ENCODE data around the gene FHIT. TPM values are rescaled to one million over a fixed set of nuclear protein-coding genes. Genes with fewer than 3 reads are reported as not detected.

The FHIT gene
- total RNA-seq, 4 donors from 2014 or later = 8.8 to 35.6 (median 12.6) TPM

GRCh38 chr3:60453326-60453725 is 797.9 kb downstream of the FHIT start:
- Histone ChIP-seq H3K27me3 (no peaks in the 10 kb centered on the region), H3K36me3 (no peaks in the 10 kb centered on the region), H3K9me3 (no peaks in the 10 kb centered on the region), H3K4me1 (no peaks in the 10 kb centered on the region), H3K4me3 (no peak overlapping the region), H3K27ac (no peak overlapping the region)
- TF ChIP-seq POLR2A (IDR thresholded peaks at IDR 0.05) (no peak), POLR2AphosphoS5 (IDR thresholded peaks at IDR 0.05) (no peak), EP300 (IDR thresholded peaks at IDR 0.05) (no peak), CTCF (IDR thresholded peaks at IDR 0.05) (no peak)
- DNase-seq (ENCODE audit: low spot score in 2 of 2) = no peak
- WGBS = 71% methylated on average over 3 of the region's 3 CpGs

- no peaks in the 10 kb centered on the region for H3K9me3 ChIP-seq
- no peak overlapping the region for H3K27ac ChIP-seq
Measured at GRCh38 chr3:60448696-60449095, 802.6 kb downstream of the FHIT start.

GRCh38 chr3:60445446-60445845 is 805.8 kb downstream of the FHIT start:
- no peaks in the 10 kb centered on the region for H3K27me3 ChIP-seq
- TF ChIP-seq POLR2A (IDR thresholded peaks at IDR 0.05) (no peak), CTCF (IDR thresholded peaks at IDR 0.05) (no peak), POLR2AphosphoS5 (IDR thresholded peaks at IDR 0.05) (no peak), EP300 (IDR thresholded peaks at IDR 0.05) (no peak)
- H3K36me3 ChIP-seq = no peaks in the 10 kb centered on the region
- no peak overlapping the region for H3K27ac ChIP-seq
- 42% methylated on average over 3 of the region's 3 CpGs for WGBS
- no peak for DNase-seq (ENCODE audit: low spot score in 2 of 2)
- H3K4me3 ChIP-seq = no peak overlapping the region
- H3K9me3 ChIP-seq = no peaks in the 10 kb centered on the region
- no peaks in the 10 kb centered on the region for H3K4me1 ChIP-seq

More at GRCh38 chr3:60448696-60449095, 802.6 kb downstream of the FHIT start:
- H3K4me1 ChIP-seq = no peaks in the 10 kb centered on the region
- TF ChIP-seq CTCF (IDR thresholded peaks at IDR 0.05) (no peak), POLR2AphosphoS5 (IDR thresholded peaks at IDR 0.05) (no peak), EP300 (IDR thresholded peaks at IDR 0.05) (no peak)
- no peaks in the 10 kb centered on the region for H3K36me3 ChIP-seq
- WGBS = 76% methylated on average over 3 of the region's 3 CpGs
- no peak overlapping the region for H3K4me3 ChIP-seq
- no peak for DNase-seq (ENCODE audit: low spot score in 2 of 2)
- H3K27me3 ChIP-seq = no peaks in the 10 kb centered on the region

- no peak for DNase-seq (ENCODE audit: low spot score in 2 of 2)
- 56% methylated on average over 5 of the region's 5 CpGs for WGBS
- Histone ChIP-seq H3K4me3 (no peak overlapping the region), H3K36me3 (no peaks in the 10 kb centered on the region), H3K4me1 (no peaks in the 10 kb centered on the region), H3K9me3 (no peaks in the 10 kb centered on the region), H3K27me3 (no peaks in the 10 kb centered on the region), H3K27ac (no peak overlapping the region)
- TF ChIP-seq CTCF (IDR thresholded peaks at IDR 0.05) = no peak
- TF ChIP-seq POLR2AphosphoS5 (IDR thresholded peaks at IDR 0.05) = no peak
- TF ChIP-seq POLR2A (IDR thresholded peaks at IDR 0.05) = no peak
- no peak for TF ChIP-seq EP300 (IDR thresholded peaks at IDR 0.05)
Measured at GRCh38 chr3:60444898-60445437, 806.3 kb downstream of the FHIT start.

GRCh38 chr3:60440869-60441268 is 810.4 kb downstream of the FHIT start:
- H3K9me3 ChIP-seq = no peaks in the 10 kb centered on the region
- no peaks in the 10 kb centered on the region for H3K27me3 ChIP-seq
- no peak for DNase-seq (ENCODE audit: low spot score in 2 of 2)
- WGBS = 88% methylated on average over 2 of the region's 2 CpGs
- H3K4me1 ChIP-seq = no peaks in the 10 kb centered on the region
- no peaks in the 10 kb centered on the region for H3K36me3 ChIP-seq
- H3K27ac ChIP-seq = no peak overlapping the region
- no peak overlapping the region for H3K4me3 ChIP-seq
- TF ChIP-seq POLR2A (IDR thresholded peaks at IDR 0.05) = no peak

Data from suprapubic skin (tissue), 4 donors.